Inflammatory macrophage treated with lipopolysaccharide for 1 hour (primary cell): ENCODE data around the gene IQSEC1.

ENCODE experiments used
- DNase-seq, 2 donors: peaks; one replicate each; pipeline ENCODE4 v3.0.0-alpha.2; 2020 to 2022

The IQSEC1 gene

GRCh38 chr3:13046569-13047274 lies 26.5 kb downstream of the IQSEC1 start:
- no peak for DNase-seq

- peak; percentile 51 for DNase-seq
Measured at GRCh38 chr3:13045904-13046568, 27.2 kb downstream of the IQSEC1 start.

GRCh38 chr3:13045241-13045903 lies 27.9 kb downstream of the IQSEC1 start:
- DNase-seq: no peak

- DNase-seq: no peak
Measured at GRCh38 chr3:13044496-13045240, 28.6 kb downstream of the IQSEC1 start.

GRCh38 chr3:13043656-13044055 lies 29.6 kb downstream of the IQSEC1 start:
- DNase-seq: no peak

- DNase-seq: no peak
Measured at GRCh38 chr3:13042715-13043271, 30.4 kb downstream of the IQSEC1 start.

- no peak for DNase-seq
Measured at GRCh38 chr3:13042127-13042701, 31.0 kb downstream of the IQSEC1 start.

- no peak for DNase-seq
Measured at GRCh38 chr3:13041113-13041776, 32.0 kb downstream of the IQSEC1 start.

GRCh38 chr3:13040361-13041074 lies 32.7 kb downstream of the IQSEC1 start:
- DNase-seq: peak; percentile 52 to 55

- DNase-seq: no peak
Measured at GRCh38 chr3:13039213-13039896, 33.9 kb downstream of the IQSEC1 start.

GRCh38 chr3:13037458-13038117 lies 35.6 kb downstream of the IQSEC1 start:
- no peak for DNase-seq

- no peak for DNase-seq
Measured at GRCh38 chr3:13034861-13035260, 38.4 kb downstream of the IQSEC1 start.

GRCh38 chr3:13034109-13034800 lies 39.0 kb downstream of the IQSEC1 start:
- DNase-seq: no peak

GRCh38 chr3:13032206-13032605 lies 41.0 kb downstream of the IQSEC1 start:
- DNase-seq: no peak

GRCh38 chr3:13031621-13032020 lies 41.6 kb downstream of the IQSEC1 start:
- DNase-seq: no peak

- no peak for DNase-seq
Measured at GRCh38 chr3:13030684-13031083, 42.5 kb downstream of the IQSEC1 start.

GRCh38 chr3:13028010-13028821 lies 45.0 kb downstream of the IQSEC1 start:
- DNase-seq: no peak

- DNase-seq: no peak
Measured at GRCh38 chr3:13027154-13027553, 46.1 kb downstream of the IQSEC1 start.

GRCh38 chr3:13026534-13026933 lies 46.7 kb downstream of the IQSEC1 start:
- no peak for DNase-seq
